Osteoblast (primary cell): ENCODE results near the gene DNAH6. TPM values are rescaled to one million over a fixed set of nuclear protein-coding genes. Genes with fewer than 3 reads are reported as not detected.

Source experiments
- DNase-seq: peaks from one replicate; pipeline ENCODE4 v3.0.0; 2011; ENCODE audit warnings: low spot score, mixed read lengths; ENCODE audit not compliant: insufficient read length; ENCODE audit errors: missing footprints
- H2AFZ ChIP-seq: 2 replicates; pipeline ENCODE4 v1.6.0; 2011; ENCODE audit warnings: mild to moderate bottlenecking, low read length
- H3K27ac ChIP-seq: 2 replicates; pipeline ENCODE4 v1.5.1; 2011; ENCODE audit warnings: mild to moderate bottlenecking, low read depth, low read length, moderate library complexity
- H3K27me3 ChIP-seq: 2 replicates; pipeline ENCODE4 v1.6.0; 2012; ENCODE audit warnings: mild to moderate bottlenecking, control low read depth, inconsistent platforms, low read length, moderate library complexity; ENCODE audit not compliant: insufficient read depth
- H3K36me3 ChIP-seq: 2 replicates; pipeline ENCODE4 v1.5.1; 2011; ENCODE audit warnings: mild to moderate bottlenecking, low read length, control low read depth, moderate library complexity; ENCODE audit not compliant: insufficient read depth
- H3K4me1 ChIP-seq: 2 replicates; pipeline ENCODE4 v1.5.1; 2011; ENCODE audit warnings: mild to moderate bottlenecking, low read length, control low read depth, moderate library complexity; ENCODE audit not compliant: insufficient read depth
- H3K4me2 ChIP-seq: 2 replicates; pipeline ENCODE4 v1.6.0; 2011; ENCODE audit warnings: mild to moderate bottlenecking, low read length; ENCODE audit not compliant: insufficient read depth
- H3K4me3 ChIP-seq: fragments of 200-600 bp; sonication (generic); 3 replicates; pipeline ENCODE4 v1.5.1; 2012; ENCODE audit warnings: mild to moderate bottlenecking, low read length, inconsistent platforms; ENCODE audit not compliant: insufficient read depth
- H3K79me2 ChIP-seq: 2 replicates; pipeline ENCODE4 v1.6.0; 2012; ENCODE audit warnings: mild to moderate bottlenecking, low read length, control low read depth, inconsistent platforms; ENCODE audit not compliant: insufficient read depth
- H3K9me3 ChIP-seq: 2 replicates; pipeline ENCODE4 v1.5.1; 2011; ENCODE audit warnings: low read depth, low read length, control low read depth
- H4K20me1 ChIP-seq: 2 replicates; pipeline ENCODE4 v1.6.0; 2012; ENCODE audit warnings: mild to moderate bottlenecking, low read length, control low read depth; ENCODE audit not compliant: insufficient read depth
- total RNA-seq: library from RNA; depleted of rRNA; stranded (reverse); fragments of >200 nt; gene quantifications from 2 replicates; pipeline ENCODE4 v1.2.3, GENCODE V29; 2012
- TF ChIP-seq, protein P1 (sequence below): IDR thresholded peaks from 2 replicates; pipeline ENCODE4 v1.5.1; 2011; ENCODE audit warnings: mild to moderate bottlenecking, low read depth, low read length, moderate library complexity; ENCODE audit errors: extremely low read depth

Gene DNAH6
- total RNA-seq, 1 donor: 0.36 TPM

- no peak overlapping the region for H2AFZ ChIP-seq
- no peak for DNase-seq
Measured at GRCh38 chr2:84702941-84703340, 186.6 kb downstream of the DNAH6 start.

GRCh38 chr2:84703831-84704230 is 187.5 kb downstream of the DNAH6 start:
- Histone ChIP-seq H3K4me3 (no peak overlapping the region), H3K36me3 (no peaks in the 10 kb centered on the region), H3K79me2 (no peaks in the 10 kb centered on the region), H3K27ac (no peak overlapping the region), H3K4me2 (no peak overlapping the region), H3K27me3 (no peaks in the 10 kb centered on the region), H4K20me1 (no peaks in the 10 kb centered on the region), H3K4me1 (peaks cover 8% of the 10 kb centered on the region), H2AFZ (no peak overlapping the region), H3K9me3 (no peaks in the 10 kb centered on the region)
- DNase-seq: no peak
- TF ChIP-seq, protein P1, sequence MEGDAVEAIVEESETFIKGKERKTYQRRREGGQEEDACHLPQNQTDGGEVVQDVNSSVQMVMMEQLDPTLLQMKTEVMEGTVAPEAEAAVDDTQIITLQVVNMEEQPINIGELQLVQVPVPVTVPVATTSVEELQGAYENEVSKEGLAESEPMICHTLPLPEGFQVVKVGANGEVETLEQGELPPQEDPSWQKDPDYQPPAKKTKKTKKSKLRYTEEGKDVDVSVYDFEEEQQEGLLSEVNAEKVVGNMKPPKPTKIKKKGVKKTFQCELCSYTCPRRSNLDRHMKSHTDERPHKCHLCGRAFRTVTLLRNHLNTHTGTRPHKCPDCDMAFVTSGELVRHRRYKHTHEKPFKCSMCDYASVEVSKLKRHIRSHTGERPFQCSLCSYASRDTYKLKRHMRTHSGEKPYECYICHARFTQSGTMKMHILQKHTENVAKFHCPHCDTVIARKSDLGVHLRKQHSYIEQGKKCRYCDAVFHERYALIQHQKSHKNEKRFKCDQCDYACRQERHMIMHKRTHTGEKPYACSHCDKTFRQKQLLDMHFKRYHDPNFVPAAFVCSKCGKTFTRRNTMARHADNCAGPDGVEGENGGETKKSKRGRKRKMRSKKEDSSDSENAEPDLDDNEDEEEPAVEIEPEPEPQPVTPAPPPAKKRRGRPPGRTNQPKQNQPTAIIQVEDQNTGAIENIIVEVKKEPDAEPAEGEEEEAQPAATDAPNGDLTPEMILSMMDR: no peak

More at GRCh38 chr2:84702941-84703340, 186.6 kb downstream of the DNAH6 start:
- Histone ChIP-seq H3K4me2 (no peak overlapping the region), H3K27me3 (no peaks in the 10 kb centered on the region), H3K9me3 (no peaks in the 10 kb centered on the region), H3K79me2 (no peaks in the 10 kb centered on the region), H3K27ac (no peak overlapping the region), H3K36me3 (no peaks in the 10 kb centered on the region), H3K4me1 (peaks cover 8% of the 10 kb centered on the region), H4K20me1 (no peaks in the 10 kb centered on the region), H3K4me3 (no peak overlapping the region)
- TF ChIP-seq, protein P1: no peak

GRCh38 chr2:84704505-84705244 is 188.4 kb downstream of the DNAH6 start:
- H3K9me3 ChIP-seq: no peaks in the 10 kb centered on the region

DNA sequence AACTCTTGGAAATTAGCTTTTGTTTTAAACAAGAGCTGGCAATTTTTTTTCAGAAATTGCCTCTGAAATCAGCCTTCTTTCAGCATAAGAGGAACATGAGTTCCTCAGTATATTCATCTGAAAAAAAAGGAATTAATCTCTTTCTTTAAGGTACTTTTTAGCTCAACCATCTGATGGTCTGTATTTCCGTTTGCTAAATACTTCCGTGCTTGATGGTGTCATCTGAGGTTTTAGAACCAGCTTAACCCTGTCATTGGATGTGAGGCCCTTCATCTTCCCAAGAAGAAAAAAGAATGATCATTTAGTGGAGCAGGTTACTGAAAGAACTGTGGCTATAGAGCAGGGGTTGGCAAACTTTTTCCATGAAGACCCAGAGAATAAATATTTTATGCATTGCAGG is 189.6 kb downstream of the DNAH6 start:
- Histone ChIP-seq H3K9me3 (no peaks in the 10 kb centered on the region), H2AFZ (no peak overlapping the region), H3K4me2 (no peak overlapping the region), H3K27me3 (no peaks in the 10 kb centered on the region), H3K4me1 (peaks cover 8% of the 10 kb centered on the region), H3K79me2 (no peaks in the 10 kb centered on the region), H3K36me3 (no peaks in the 10 kb centered on the region), H4K20me1 (no peaks in the 10 kb centered on the region), H3K4me3 (no peak overlapping the region), H3K27ac (no peak overlapping the region)
- no peak for DNase-seq
- TF ChIP-seq, protein P1: no peak

More at GRCh38 chr2:84704505-84705244, 188.4 kb downstream of the DNAH6 start:
- Histone ChIP-seq H3K4me2 (no peak overlapping the region), H3K36me3 (no peaks in the 10 kb centered on the region), H3K27ac (no peak overlapping the region), H3K27me3 (no peaks in the 10 kb centered on the region), H4K20me1 (no peaks in the 10 kb centered on the region), H3K4me3 (no peak overlapping the region), H3K4me1 (peaks cover 8% of the 10 kb centered on the region), H3K79me2 (no peaks in the 10 kb centered on the region), H2AFZ (no peak overlapping the region)
- TF ChIP-seq, protein P1: no peak
- no peak for DNase-seq
